CD4-positive, alpha-beta T cell treated with Interleukin-6 for 4 hours (primary cell): Measurements from ENCODE around the gene CENPU.
A peak's percentile ranks its signal among the peaks of the same experiment; 100 is the strongest.

Experiments used
- DNase-seq: peaks from one replicate; pipeline ENCODE4 v3.0.0-alpha.2; 2020; ENCODE audit warnings: mixed read lengths

CENPU gene

DNA sequence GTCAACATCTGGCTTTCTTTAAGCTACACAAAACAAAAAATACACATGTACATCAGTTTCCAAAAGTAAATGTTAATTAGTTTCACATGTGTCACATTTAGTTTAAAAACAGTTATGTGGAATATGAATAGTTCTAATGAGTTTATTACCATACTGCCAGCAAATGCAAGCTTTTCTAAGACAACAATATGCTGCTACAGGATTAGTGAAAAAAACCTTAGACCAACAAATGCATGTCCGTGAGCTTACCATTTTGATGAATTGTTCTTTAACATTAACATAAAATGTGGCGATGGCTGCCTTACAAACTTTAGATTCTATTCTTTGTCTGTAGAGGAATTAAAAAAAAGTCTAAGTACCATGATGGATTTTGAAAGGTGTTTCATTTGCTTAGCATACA is 31.8 kb downstream of the CENPU start:
- DNase-seq, result no peak

DNA sequence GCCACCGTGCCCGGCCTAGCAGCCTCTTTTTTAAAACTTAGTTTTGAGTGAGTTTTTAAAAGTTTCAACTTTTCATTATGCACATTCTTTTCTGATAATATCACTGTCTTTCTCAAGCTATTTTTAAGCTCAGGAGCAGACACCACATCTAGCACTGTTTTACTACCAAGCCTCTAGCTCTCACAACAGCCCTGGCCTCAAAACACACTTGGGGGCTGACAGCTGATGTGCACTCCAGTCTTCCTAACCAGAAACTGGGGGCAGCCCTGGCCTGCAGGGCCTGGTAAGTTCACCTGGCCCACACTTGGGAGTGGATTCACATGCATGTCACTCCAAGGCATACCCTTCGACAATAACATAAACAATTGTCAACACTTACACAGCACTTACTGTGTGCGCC is 34.0 kb downstream of the CENPU start:
- no peak for DNase-seq

DNA sequence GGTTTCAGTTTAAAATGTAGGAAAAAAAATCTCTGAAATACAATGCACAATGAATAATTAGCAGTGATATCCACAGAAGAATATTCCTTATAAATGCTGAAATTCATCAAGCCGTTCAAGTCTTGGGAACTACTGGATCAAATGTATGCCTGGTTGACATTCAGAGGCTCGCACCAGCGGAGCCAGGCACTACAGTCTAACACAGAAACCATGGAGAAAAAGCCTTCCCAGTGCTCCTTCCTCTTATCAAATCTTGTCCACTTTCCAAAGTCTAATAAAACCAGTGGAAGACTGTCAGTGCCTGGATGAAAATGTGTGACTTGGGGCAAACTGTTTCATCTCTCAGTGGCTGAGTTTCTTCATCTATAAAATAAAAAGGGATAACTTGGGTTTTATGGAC is 35.9 kb downstream of the CENPU start:
- DNase-seq, result no peak

DNA sequence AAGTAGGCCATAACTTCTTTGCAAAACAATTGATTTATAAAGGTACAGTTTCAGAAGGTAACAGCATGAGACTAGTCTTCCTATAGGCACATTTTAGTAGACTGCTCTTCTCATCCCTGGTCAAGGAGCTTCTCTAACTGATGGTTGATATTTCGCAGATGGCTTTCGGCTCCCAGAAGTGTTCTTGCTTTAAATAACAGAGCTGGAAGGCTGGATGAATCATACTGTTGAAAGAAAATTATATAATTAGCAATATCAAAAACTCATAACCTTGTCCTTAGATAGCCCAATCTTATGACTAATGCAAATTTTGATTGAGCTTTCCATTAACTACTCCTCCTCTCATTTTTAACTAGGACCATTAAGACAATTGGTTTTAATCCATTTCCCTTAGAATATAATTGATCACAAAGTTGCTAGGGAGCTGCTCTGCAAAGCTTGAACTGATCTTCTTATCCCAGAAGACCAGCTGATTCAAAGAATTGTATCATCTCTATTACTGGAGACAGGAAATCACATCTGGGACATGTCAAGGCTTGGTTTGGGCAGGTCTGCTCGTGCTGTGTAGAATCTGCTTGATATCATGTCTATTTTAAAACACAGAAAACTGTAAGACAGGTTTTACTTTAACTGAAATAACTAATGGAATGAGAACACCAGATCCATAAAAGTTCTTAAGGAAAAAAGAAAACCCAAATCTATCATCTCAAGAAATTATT is 38.6 kb downstream of the CENPU start:
- DNase-seq, result no peak

DNA sequence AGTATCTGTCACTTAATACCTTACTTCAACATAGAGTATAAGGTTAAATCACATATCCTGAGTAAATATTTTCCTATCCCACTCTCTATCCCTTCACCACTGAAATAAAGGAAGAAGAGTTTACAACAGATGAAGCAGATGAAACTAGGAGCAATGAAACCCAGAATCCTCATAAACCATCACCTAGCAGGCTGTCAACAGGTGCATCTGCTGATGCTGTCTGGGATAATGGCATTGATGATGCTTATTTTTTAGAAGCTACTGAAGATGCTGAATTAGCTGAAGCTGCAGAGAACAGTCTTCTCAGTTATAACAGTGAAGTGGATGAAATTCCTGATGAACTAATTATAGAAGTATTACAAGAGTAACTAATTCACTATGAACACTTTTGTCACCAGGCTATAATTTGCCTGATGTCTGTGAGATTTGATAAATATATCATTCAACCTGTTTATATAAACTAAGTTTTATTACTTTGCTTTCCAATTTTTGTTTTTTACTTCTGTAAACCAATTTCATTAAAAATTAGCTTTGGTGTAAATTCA is 39.4 kb downstream of the CENPU start:
- no peak for DNase-seq

DNA sequence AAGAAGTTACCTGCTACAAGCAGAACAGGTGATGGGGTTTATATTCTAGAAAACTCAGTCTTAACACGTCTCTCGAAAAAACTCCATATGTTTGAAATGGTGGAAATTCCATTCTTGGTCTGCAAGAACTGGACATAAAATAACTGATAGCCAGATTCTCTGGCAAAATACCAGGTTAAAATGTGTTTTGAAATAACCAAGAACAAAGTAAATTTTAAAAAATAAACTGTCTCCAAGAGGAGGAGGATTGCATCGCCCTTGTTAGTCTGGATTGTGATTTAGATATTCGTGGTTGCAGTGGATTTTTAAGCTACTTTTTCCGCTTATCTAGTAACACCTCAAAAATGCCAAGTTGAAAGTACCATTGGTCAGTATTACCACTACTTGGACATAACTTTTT is 40.8 kb downstream of the CENPU start:
- DNase-seq, result no peak

DNA sequence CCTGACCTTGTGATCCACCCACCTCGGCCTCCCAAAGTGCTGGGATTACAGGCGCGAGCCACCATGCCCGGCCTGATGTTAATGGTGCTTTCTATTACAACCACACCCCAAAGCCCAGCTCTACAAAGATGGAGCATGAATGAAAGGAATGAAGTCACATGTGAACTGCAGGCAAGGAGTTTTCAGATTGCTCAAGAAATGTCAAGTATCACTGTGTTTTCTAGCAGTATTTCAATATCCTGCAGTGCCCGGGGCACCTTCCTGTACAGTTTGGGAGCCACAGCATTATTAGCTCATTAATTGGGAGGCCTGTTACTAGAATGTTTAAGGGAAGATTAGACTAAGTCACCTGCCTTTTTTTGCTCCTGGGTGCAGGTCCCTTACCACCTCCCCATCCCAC is 44.2 kb downstream of the CENPU start:
- DNase-seq, result no peak

DNA sequence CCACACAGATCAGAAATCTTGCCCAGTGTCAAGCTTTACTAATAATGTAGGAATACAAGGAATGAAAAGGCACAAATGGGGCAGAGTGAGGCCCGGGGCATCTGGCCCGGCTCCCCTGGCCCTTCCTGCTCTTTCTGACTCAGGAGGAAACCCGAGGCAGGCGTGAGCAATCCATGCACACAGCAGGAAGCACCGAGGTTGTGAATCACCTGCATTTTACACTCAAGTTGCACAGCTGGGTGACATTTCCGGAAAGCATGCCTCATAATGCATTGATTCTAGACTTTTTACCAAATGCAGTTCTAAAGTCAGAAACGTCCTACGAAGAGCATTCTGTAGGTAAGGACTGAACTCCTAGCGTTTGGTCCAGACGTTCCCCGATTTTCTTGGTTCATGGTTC is 45.4 kb downstream of the CENPU start:
- DNase-seq, result no peak

DNA sequence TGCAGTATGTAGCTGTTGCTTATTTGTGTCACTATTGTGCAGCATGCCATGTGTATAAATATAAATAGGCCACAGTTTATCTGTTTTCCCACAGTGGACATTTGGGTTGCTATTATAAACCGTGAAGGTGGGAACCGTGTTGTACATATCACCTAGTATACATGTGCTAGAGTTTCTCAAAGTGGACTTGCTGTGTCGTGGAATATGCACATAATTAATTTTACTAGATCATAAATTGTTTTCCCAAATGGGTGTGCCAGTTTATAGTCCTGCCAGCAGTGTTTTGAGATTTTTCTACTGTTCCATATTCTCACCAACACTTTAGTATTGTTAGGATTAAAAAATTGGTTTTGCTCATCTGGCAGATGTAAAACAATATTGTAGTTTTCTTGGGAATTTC is 45.9 kb downstream of the CENPU start:
- no peak for DNase-seq

DNA sequence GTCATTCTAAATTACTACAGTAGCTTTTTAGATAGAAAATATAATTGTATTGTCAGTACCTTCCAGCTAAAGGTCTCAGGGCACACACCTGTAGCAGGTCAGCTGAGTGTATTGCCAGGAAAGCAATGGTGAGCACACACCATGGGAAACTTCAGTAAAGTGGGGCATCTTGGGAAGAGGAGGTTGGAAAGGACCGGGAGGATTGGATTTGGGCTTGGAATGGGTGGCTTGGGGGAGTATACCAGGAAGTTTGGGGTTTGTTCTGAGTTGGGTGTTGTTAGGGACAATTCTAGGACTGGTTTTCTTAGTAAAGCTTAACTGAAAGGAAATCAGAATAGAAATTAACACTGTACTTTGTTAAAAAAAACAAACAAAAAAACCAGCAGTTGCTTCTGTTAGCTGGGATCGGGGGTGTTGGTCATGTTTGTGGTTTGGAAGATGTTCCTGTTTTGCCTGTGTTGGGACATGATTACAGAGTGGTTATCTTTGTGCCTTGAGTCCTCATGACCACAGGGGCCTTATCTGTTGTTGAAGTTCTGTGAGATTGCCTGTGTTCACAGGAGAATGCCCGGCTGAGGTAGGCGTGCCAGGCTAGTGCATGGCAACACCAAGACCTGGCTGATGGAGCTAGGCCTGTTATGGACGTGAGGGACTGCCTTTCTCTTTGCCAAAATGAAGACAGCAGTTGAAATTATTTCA is 49.3 kb downstream of the CENPU start:
- no peak for DNase-seq

DNA sequence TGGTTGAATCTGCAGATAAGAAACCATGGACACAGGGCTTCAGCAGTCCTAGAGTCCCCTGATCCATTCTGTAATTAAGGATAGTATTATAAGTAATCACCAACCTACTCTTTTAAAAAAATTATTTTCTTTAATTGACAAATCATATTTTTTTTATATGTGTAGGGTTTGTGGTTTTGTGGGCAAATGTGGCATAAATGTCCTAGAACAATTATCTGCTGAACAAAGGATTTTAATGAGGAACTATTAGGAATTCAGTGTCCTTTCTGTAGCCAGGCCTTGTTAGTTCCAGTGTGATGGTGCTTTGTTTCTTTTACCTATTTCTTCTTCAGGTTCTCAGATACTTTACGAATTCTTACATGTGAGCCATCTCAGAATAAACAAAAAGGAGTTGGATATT is 52.0 kb downstream of the CENPU start:
- no peak for DNase-seq

DNA sequence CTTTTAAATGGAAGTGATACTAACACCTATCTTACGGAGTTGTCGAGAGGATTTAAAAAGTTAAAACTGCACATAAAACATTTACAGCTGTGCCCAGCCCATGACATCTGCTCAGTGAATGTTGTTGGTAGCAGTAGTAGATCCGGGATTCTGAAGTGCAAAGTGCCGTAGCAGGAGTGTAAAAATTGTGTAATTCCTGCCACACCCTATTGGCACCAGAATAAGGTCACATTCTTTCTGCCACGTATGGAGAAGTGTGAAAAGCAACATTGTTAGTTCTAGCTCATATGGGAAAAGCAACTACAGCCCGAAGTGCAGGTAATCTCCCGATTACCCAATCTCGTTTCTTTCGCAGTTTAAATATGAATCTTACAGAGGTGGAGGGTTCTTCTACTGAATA is 53.2 kb downstream of the CENPU start:
- DNase-seq, result no peak

DNA sequence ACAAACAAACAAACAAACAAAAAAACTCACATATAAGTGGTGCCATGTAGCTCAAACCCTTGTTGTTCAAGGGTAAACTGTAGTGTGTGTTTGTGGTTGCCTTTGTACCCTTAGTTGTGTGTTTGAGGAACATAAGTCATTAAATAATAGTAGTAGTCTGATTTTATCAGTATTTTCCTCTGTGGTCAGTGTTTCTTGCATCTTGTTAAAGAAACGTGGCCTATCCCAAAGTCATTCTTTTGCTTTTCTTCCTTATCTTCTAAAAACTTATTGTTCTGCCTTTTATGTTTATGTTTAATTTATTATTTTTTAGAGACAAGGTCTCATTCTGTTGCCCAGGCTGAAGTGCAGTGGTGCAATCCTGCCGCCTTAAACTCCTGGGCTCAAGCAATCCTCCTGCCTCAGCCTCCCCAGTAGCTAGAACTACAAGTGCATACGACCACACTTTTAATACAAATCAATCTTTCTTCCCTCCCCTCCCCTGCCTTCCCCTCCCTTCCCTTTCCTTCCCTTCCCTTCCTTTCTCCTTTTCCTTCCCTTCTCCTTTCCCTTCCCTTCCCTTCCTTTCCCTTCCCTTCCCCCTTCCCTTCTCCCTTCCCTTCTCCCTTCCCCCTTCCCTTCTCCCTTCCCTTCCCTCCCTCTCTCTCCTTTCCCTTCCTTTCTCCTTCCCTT is 57.9 kb downstream of the CENPU start:
- DNase-seq, result no peak

DNA sequence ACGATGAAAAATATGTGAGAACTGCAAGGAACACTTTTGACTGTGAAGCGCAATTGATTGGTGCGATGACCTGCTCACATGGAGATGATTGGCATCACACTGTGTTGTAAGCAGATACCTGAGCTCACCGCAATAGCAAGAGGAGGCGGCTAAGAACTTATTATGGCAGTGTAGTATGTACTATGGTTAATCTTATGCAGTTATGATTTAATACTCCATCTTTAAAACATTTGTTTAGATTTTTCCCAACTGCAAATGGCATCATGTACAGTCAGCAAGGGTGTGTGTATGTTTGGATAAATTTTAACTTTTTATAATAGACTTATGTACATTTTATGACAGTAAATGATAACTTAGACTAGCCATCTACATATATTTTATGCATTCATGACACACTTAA is 58.9 kb downstream of the CENPU start:
- DNase-seq, result no peak

DNA sequence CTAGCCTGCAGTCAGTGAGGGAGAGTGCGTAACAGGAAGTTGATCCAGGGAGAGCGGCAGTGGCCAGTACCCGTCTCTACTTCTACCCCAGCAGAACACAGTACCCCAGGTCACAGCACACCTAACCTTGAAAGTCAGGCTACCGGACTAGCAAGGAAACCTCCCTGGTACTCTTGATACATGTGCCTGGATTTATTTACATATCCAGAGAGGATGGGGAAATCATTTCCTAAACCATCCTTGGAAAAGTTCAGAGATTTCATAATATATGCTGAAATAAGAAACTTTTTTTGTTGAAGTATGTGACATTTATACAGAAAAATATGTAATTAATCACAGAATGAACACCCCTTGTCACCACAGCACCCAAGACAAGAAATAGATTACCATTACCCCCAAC is 59.9 kb downstream of the CENPU start:
- DNase-seq, result no peak

DNA sequence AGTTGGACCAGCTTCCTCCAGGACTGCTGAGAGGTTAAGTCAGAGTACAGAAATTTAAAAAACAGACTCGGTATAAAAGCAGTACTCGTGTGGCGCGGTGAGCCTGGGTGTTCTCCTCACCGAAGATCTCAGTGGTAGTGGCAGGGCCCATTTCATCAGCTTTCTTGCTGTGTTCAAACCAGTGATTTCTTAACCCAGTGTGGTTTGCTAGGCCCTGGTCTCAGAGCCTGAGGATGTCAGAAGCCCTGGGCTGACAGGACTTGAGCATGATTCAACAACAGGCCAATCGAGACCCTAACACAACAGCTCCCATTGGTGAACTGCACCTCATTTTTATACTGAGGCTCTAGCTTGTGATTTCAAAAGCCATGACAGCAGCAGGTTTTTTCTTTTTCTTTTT is 61.2 kb downstream of the CENPU start:
- no peak for DNase-seq

DNA sequence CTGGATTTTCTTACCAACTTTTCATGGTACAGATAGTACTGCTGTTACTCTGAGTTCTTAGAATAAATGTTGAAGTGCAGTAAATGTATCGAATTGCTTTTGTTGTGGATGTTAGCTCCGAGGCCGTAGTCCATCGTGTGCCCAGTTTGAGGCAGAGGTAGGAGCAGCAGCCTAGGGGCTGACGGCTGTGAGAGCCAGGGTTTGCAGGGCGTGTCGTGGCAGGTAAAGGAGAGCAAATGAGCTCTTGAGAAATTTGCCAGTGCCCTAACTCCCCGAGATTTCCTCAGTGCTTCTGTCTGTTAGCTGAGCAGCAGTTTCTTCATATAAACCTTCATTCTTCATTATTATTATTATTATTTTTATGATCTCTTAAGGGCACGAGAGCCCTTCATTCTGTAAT is 62.8 kb downstream of the CENPU start:
- no peak for DNase-seq

DNA sequence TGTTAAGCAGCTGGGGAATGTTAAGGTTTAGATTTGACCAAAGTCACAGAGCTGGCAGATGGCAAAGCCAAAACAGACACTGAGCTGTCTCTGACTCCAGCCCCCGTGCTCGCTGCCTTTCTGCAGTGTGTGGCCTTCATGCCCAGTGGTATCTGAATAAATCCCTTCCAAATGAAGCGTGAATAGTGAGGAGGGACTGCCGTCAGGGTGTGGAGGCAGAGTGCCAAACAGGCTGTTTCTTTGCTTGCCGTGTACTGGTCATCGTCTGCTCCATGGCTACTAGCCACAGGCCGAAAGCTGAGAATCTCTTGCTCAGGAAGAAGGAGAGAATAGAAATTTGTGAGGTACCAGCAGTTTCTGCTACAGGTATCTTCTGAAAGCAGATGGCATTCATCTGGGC is 64.6 kb downstream of the CENPU start:
- no peak for DNase-seq

DNA sequence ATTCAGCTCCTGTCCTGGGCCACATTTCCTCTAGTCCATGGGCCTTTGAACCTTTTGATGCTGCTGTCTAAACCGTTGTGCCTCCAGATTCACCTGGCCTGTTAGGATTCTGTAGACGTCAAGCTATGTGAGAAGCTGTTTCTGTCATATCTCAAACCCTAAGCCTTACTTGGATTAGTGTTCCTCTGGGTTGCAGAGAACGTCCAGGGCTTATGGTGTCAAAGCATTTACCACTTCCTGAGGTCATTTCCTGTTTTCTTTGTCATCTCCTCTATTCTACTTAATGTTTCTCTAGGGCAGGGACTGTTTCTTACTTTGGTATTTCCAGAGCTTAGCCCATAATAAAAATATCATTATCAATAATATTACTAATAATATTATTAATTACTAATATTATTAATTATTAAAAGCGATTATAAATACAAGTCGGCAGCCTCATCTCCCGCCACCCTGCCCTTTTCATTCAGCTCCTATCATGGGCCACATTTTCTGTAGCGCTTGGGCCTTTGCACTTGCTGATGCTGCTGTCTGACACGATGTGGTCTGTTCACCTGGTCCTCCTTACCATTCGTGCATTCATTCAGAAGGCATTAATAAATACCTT is 65.3 kb downstream of the CENPU start:
- peak; percentile 6 for DNase-seq

DNA sequence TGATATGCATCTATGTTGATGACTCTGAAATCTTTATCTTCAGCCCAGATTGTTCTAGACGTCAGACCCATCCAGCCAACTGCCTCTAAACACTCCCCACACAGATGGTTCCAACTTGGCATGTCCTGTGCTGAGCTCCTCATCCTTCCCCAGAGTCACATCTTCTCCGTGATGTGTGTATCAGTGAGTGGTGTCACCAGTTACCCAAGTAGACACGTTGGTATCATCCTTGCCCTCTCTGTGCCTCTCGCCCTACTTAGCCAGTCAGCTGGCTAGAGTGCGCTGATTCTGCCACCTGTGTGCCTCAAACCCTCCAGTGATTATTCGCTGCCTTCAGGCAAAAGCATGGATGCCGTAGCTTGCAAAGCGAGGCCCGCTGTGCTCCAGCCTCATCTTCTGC is 65.8 kb downstream of the CENPU start:
- no peak for DNase-seq

DNA sequence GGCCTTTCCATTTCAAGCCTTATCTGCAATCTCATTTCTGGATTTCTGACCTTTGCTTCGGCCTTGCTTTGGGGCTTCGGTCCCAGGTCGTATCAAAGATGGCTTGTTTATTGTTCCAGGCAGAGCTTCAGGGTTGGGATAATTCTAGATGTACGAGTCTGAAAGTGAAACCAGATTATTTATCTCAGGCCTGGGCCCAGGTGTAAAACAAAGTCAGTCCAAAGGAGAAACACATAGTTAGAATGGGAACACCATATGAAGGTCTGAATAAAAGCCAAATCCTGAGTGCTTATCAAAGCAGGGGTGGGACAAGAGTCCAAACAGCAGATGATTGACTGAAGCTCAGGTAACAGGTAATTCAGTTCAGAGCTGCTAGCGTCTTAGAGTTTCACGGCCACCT is 67.2 kb downstream of the CENPU start:
- no peak for DNase-seq

DNA sequence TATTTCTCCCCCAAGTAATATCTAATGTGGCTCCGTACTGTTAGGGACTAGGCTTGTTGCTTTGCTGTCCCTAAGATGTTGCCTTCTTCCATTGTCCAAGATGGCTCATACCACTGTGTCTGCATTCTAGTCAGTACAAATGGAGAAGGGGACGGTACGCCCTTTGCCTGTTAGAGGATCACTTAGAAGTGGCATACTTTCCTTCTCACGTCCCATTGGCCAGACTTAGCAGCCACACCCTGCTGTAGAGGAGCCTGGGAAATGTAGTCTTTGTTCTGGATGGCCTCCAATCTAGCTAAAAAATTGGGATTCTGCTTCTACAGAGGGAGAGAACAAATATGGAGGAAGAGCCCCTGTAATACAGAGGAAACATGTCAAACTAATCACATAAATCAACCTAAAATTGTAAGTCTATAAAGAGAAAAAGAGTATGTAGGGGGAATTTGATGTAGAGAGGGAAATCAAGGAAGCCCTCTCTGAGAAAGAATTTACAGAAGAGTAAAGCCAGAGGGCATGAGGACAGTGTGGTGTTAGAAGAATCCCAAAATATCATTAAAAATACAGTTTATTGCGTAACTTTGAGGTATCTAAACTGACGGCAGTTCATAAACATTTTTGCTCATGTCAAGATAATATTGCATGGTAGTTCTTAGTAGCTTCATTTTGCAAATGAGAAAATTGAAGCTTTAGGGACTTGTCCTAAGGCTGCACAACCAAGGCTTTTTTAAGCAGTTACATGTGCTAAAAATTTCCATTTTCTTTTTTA is 69.3 kb downstream of the CENPU start:
- no peak for DNase-seq

DNA sequence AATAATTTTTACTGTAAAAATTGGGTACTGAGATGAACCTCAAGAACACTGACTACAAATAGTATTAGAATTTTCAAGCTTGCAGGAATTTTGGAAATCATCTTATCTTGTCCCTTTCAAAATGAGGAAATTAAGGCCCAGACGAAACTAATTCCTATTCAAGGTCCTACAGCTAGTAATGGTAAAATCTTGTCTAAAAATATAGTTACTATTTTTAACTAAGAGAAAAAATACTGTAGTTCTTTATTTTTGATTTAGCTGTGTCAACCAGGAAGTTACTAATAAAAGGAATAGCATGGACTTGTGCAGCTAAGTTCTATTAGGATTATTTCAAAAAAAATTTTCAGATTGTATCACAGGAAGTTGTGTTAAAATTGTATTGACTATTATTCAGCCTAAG is 71.7 kb downstream of the CENPU start:
- no peak for DNase-seq
